ENCODE results near the gene METTL2B.
"Not testable (repeated sequence)": the region's sequence is repeated elsewhere in the genome, so short reads cannot be mapped to it uniquely, and the experiment has no call there.

Gene METTL2B

GRCh38 chr7:128462460-128462859 lies 14.1 kb upstream of the METTL2B start:
- TF ChIP-seq CTCF (IDR thresholded peaks at IDR 0.05; ENCODE audit: low read depth, low read length, missing control alignments): no peak
- DNase-seq (ENCODE audit: low read depth): no peak
- no peak overlapping the region for H3K4me3 ChIP-seq (ENCODE audit: low read depth, low read length)
- in situ Hi-C loops (cut with HindIII; ENCODE audit: low sequenced_read_pairs): no loop called here

- in situ Hi-C loops (cut with HindIII; ENCODE audit: low sequenced_read_pairs); DNase-seq (ENCODE audit: low read depth); H3K4me3 ChIP-seq (ENCODE audit: low read depth, low read length): not testable (repeated sequence)
Measured at GRCh38 chr7:128463345-128463744, 13.2 kb upstream of the METTL2B start.

GRCh38 chr7:128463933-128464332 lies 12.6 kb upstream of the METTL2B start:
- in situ Hi-C loops (cut with HindIII; ENCODE audit: low sequenced_read_pairs); H3K4me3 ChIP-seq (ENCODE audit: low read depth, low read length); DNase-seq (ENCODE audit: low read depth): not testable (repeated sequence)

GRCh38 chr7:128466871-128467270 lies 9.7 kb upstream of the METTL2B start:
- in situ Hi-C loops (cut with HindIII; ENCODE audit: low sequenced_read_pairs); H3K4me3 ChIP-seq (ENCODE audit: low read depth, low read length); DNase-seq (ENCODE audit: low read depth): not testable (repeated sequence)

- peak overlapping the region; percentile 75 for H3K4me3 ChIP-seq (ENCODE audit: low read depth, low read length)
- in situ Hi-C loops (cut with HindIII; ENCODE audit: low sequenced_read_pairs); DNase-seq (ENCODE audit: low read depth): not testable (repeated sequence)
Measured at GRCh38 chr7:128477336-128477690, 765 bp downstream of the METTL2B start.

GRCh38 chr7:128479082-128479481 lies 2.5 kb downstream of the METTL2B start:
- in situ Hi-C loops (cut with HindIII; ENCODE audit: low sequenced_read_pairs); DNase-seq (ENCODE audit: low read depth); H3K4me3 ChIP-seq (ENCODE audit: low read depth, low read length): not testable (repeated sequence)

GRCh38 chr7:128488134-128488533 lies 11.6 kb downstream of the METTL2B start:
- DNase-seq (ENCODE audit: low read depth); in situ Hi-C loops (cut with HindIII; ENCODE audit: low sequenced_read_pairs); H3K4me3 ChIP-seq (ENCODE audit: low read depth, low read length): not testable (repeated sequence)

GRCh38 chr7:128497405-128497804 lies 20.9 kb downstream of the METTL2B start:
- in situ Hi-C loops (cut with HindIII; ENCODE audit: low sequenced_read_pairs): no loop called here
- no peak overlapping the region for H3K4me3 ChIP-seq (ENCODE audit: low read depth, low read length)
- no peak for TF ChIP-seq CTCF (IDR thresholded peaks at IDR 0.05; ENCODE audit: low read depth, low read length, missing control alignments)
- no peak for DNase-seq (ENCODE audit: low read depth)

GRCh38 chr7:128505416-128505815 lies 28.9 kb downstream of the METTL2B start:
- in situ Hi-C loops (cut with HindIII; ENCODE audit: low sequenced_read_pairs); DNase-seq (ENCODE audit: low read depth); H3K4me3 ChIP-seq (ENCODE audit: low read depth, low read length): not testable (repeated sequence)

- DNase-seq (ENCODE audit: low read depth); H3K4me3 ChIP-seq (ENCODE audit: low read depth, low read length); in situ Hi-C loops (cut with HindIII; ENCODE audit: low sequenced_read_pairs): not testable (repeated sequence)
Measured at GRCh38 chr7:128506819-128507218, 30.3 kb downstream of the METTL2B start.

- DNase-seq (ENCODE audit: low read depth); H3K4me3 ChIP-seq (ENCODE audit: low read depth, low read length); in situ Hi-C loops (cut with HindIII; ENCODE audit: low sequenced_read_pairs): not testable (repeated sequence)
Measured at GRCh38 chr7:128507321-128507993, 30.9 kb downstream of the METTL2B start.

- in situ Hi-C loops (cut with HindIII; ENCODE audit: low sequenced_read_pairs); H3K4me3 ChIP-seq (ENCODE audit: low read depth, low read length); DNase-seq (ENCODE audit: low read depth): not testable (repeated sequence)
Measured at GRCh38 chr7:128511692-128512091, 35.1 kb downstream of the METTL2B start.

- in situ Hi-C loops (cut with HindIII; ENCODE audit: low sequenced_read_pairs); DNase-seq (ENCODE audit: low read depth): not testable (repeated sequence)
Measured at GRCh38 chr7:128515232-128515631, 38.7 kb downstream of the METTL2B start.

GRCh38 chr7:128517023-128517422 lies 40.5 kb downstream of the METTL2B start:
- H3K4me3 ChIP-seq (ENCODE audit: low read depth, low read length); in situ Hi-C loops (cut with HindIII; ENCODE audit: low sequenced_read_pairs); DNase-seq (ENCODE audit: low read depth): not testable (repeated sequence)

More at GRCh38 chr7:128515232-128515631, 38.7 kb downstream of the METTL2B start:
- H3K4me3 ChIP-seq (ENCODE audit: low read depth, low read length): not testable (repeated sequence)

- H3K4me3 ChIP-seq (ENCODE audit: low read depth, low read length); DNase-seq (ENCODE audit: low read depth); in situ Hi-C loops (cut with HindIII; ENCODE audit: low sequenced_read_pairs): not testable (repeated sequence)
Measured at GRCh38 chr7:128523226-128523931, 46.8 kb downstream of the METTL2B start.
